GM21528 (cell line): ENCODE measurements around the gene TMEM271.

Experiments
- ATAC-seq: cut with Tn5 transposase; IDR thresholded peaks from one replicate; pipeline ENCODE4 v1.9.1; 2021; ENCODE audit warnings: mild to moderate bottlenecking, moderate library complexity; ENCODE audit not compliant: unreplicated experiment, low FRiP score

TMEM271 gene

GRCh38 chr4:576245-576821 lies at the start of gene TMEM271:
TMEM271 (minus strand) TSS chr4:576295; CDS start chr4:576062, 233 bp downstream.
- ATAC-seq: no peak

- ATAC-seq: no peak
Measured at GRCh38 chr4:625631-626161, 49.6 kb upstream of the TMEM271 start.

DNA sequence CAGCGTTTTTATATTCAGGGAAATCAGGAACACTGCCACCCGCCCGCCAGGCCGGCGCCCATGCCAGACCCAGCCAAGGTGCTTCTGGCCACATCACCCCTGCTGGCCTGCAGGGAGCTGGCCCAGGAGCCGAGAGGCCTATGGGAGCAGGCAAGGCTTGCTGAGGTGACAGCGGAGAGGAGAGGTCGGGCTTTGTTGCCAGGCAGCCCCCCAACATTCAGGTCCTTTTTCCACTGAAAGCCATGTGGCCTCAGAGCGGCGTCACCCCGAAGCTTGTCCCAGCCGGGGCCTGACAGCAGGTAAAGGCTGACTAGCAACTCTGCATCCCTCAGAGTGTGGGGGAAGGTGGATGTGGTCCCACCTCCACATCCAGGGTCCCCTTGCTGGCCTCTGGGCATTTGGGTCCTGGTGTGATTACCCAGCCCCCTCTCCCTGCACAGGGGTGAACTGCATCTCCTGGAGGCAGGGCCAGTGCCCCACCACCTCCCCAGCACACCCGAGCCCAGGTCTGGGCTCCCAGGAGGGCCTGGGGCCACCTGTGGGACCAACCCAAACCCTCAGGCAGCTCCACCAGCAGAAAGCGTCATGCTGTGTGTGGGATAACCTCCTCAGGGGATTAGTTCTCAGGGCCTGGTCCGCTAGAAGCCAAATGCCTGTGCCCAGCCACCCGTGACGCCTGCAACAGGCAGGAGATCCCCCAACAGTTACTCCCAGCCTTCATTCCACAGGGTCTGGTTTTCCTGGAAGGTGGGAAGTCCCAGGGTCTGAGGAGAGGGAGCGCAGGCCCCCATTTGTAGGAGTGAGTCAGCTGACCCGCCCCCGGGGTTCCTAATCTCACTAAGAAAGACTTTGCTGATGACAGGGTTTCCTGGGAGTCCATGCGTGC lies 48.9 kb upstream of the TMEM271 start, which contains the start of gene PDE6B:
TSS of gene PDE6B (plus strand) at position 869 of the 886 bp plus-strand sequence. CDS start 54 bp downstream, outside the sequence.
- ATAC-seq: no peak

- no peak for ATAC-seq
Measured at GRCh38 chr4:623914-624566, 47.9 kb upstream of the TMEM271 start.

GRCh38 chr4:622996-623913 lies 47.2 kb upstream of the TMEM271 start:
- no peak for ATAC-seq

DNA sequence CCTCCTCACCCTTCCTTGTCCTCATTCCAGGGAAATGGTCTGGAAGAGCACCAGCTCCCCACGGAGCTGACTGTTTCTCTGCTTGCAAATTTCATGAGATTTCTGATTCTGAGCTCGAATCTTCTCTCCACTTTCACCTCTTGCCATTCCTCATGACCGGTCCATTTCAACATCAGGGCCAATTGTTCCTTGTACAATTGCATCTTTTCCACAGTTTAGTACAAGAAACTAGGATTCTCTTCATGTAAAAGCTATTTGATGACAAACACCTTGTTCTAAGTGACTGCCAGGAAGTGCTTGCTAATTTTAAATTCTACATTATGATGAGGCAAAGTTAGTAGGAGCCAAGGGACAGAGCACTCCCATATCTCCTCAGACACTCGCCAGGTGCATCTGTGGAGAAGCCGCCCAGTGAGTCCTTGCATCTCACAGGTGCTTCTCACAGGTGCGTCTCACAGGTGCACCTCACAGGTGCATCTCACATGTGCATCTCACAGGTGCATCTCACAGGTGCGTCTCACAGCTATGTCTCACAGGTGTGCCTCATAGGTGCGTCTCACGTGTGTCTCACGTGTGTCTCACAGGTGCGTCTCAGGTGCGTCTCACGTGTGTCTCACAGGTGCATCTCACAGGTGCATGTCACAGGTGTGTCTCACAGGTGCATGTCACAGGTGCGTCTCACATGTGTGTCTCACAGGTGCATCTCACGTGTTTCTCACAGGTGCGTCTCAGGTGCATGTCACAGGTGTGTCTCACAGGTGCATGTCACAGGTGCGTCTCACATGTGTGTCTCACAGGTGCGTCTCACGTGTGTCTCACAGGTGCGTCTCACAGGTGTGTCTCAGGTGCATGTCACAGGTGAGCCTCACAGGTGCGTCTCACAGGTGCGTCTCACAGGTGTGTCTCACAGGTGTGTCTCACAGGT lies 46.2 kb upstream of the TMEM271 start:
- no peak for ATAC-seq

DNA sequence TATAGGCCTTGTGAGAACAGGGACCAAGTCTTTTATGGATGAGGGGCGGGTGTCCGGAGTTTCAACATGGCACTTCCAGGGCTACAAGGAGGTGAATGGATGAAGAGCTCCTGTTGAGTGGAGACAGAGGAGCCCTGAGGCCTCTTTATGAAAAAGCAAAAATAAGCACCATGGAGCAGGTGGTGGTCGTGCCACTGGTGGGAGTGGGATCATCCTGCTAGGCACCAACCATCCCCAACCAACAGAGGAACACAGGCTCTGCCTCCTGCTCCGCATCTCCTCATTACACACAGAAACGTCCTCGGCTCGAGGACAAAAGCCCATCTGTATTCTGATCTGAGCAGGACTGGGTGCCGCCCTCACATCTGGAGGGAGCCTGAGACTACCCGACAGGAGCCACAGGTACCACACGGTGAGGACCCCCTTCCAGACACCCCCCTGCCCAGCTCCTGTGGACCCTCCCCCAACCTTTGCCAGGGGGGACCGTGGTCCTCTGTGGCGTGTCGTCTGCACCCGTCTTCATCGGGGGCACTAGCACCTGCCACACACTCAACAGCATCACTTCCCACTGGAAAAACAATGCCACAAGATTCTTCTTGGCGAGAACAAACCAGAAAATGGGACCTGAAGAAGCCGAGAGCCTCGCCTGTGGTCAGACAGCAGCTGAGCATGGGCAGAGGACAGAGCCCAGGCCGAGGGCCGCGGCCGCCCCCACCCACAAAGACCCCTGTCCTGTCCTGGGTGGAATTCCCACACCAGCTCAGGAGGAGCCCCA lies 45.4 kb upstream of the TMEM271 start:
- ATAC-seq: no peak

DNA sequence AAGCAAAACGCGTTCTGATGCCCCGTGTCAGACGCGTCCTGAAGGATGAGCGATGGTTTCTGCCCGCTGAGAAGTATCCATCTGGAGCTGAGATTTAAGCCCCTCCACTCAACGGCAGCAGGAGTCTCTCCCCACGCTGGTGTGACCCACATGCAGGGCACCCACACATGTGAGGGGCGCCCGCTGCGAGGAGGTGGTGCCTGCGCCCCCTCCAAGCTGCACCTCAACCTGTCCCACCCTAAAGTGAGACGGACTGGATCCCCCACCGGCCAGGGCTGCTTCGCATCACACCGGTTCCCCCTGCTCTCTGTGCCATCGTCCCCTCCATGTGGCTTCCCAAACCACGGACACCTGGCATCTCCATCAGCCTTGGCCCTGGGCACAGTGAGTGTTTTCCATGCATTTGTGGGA lies 44.8 kb upstream of the TMEM271 start:
- no peak for ATAC-seq

- no peak for ATAC-seq
Measured at GRCh38 chr4:620201-620600, 44.1 kb upstream of the TMEM271 start.

DNA sequence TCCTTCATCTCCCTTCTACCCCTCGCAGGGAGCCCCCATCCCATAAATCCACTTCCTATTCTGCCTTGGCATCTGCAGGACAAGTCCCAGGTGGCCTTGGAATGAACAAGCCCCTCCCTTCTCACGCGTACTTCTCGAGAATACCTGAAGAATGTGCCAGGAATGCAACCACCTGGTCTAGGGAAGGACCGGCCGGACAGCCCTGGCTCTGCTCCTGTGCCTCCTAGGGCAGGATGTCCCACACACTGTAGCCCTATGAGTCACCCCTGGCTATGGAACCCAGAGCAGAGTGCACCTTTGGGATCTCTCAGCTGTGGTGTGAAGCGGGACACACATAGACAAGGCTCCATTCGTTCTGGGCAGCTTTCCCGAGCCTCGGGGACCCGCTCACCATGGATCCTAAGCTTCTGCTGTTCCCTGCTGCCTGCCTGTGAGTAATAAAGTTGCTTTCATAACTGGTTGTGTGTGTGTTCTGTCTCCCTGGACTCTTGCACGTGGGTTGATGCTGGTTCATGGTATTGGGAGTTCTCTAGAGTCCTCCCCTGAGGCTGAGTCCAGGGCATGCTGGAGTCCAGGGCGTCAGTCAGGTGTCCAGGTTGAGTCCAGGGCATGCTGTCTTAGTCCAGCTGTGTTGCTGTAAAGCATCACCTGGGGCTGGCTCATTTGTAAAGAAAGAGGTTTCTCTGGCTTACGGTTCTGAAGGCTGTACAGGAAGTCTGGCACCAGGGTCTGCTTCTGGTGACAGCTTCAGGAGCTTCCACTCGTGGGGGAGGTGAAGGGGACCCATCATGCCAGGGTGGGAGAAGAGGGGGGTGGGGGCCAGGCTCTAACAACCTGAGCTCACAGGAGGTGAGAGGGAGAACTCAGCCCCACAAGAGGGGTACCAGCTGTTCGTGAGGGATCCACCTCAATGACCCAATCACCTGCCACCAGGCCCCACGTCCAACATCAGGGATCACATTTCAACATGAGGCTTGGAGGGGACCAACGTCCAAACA lies 41.8 kb upstream of the TMEM271 start:
- no peak for ATAC-seq

DNA sequence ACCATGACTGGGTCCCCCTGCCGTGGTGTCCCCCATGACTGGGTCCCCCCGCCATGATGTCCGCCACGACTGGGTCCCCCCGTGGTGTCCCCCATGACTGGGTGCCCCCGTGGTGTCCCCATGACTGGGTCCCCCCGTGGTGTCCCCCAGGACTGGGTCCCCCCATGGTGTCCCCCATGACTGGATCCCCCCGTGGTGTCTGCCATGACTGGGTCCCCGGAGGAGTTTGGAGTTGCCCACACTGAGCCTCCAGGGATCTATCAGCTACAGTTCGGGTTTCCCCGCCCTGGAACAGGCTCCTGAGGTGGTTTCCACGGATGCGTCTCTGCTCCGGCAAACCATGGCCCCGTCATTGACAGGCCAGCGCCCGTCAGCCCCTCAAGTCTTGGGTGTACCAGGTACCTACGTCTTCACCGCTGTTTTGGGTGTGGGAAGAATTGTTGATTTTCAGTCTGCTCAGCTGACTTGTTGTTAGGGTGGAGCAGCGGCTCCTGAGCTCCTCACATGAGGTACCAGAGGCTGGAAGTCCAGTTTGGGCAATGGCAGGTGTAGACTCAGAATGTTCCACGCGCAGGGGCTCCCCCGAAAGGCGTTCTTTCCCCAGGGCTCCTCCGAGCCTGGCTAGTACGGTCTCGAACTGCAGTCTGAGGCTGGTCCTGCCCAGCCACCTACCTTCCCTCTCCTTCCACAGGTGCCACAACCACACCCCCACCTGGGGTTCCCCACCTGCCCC lies 41.0 kb upstream of the TMEM271 start:
- no peak for ATAC-seq

GRCh38 chr4:616091-616490 lies 40.0 kb upstream of the TMEM271 start:
- ATAC-seq: no peak

GRCh38 chr4:613126-613525 lies 37.0 kb upstream of the TMEM271 start:
- no peak for ATAC-seq

GRCh38 chr4:612749-613125 lies 36.6 kb upstream of the TMEM271 start:
- ATAC-seq: no peak

DNA sequence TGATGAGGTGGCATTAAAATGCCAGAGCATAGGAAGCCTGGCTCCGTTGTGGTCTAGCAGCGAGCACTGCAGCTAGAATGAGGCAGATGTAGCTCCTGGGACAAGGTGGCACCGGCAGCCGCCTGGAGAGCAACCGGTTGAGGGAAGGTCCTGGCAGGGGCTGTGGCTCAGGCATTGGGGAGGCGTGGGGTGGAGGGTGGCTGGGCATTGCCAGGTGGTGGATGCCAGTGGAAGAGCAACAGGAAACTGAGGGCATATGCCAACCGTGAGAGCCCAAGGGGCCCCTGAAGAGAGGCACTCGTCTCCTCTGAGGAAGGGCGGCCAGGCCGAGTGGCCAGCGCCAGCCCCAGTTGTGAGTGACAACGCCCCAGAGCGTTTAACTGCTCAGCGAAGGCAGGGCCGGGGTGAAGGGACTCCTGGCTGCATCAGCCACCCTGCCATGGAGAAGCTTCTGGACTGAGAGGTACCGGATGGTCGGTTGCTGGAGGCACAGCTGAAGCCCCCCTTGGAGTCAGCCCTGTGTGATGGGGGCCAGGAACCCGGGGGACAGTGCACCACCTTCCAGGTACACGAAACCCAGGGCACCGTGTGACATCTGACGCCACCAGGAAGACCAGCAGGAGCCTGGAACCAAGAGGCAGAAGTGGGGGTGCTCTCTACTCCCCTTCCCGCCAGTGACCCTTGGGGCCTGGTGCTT lies 36.1 kb upstream of the TMEM271 start:
- ATAC-seq: no peak
